Uterus (tissue), 2 donors: Measurements from ENCODE around the gene CLCN5.

Source experiments
- POLR2A ChIP-seq, 2 donors: fragments of 450-650 bp; IDR thresholded peaks; one replicate each; pipeline ENCODE4 v1.6.1; 2016; ENCODE audit warnings: antibody characterized with exemption in 2 of 2, mild to moderate bottlenecking in 1 of 2, moderate library complexity in 1 of 2
- TF ChIP-seq, protein P1 (sequence below), 4 experiments: fragments of 200-600 bp in 2 of 4; fragments of 450-650 bp in 2 of 4; sonication (generic) in 2 of 4; IDR thresholded peaks; one replicate each; pipeline ENCODE4 v1.5.1; 2016 to 2019; ENCODE audit warnings: antibody characterized with exemption in 4 of 4, mild to moderate bottlenecking in 2 of 4, moderate library complexity in 1 of 4

DNA sequence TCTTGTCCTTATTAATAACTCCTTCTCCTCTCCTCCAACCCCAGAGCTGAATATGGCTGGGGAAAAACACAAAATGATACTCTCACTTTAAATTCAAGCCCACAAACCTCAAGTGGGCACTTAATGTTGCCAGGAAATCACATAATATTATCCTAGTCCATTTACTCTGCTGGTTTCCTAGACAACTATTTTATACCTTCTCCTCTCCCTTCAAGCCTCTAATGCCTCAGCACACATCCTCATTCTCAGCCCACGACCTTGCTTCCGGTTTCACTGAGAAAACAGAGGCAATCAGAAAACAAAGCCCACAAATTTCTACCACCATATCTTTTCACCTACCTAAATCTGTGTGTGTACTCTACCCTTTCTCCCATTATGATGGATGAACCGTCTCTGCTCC, 12.1 kb upstream of the CLCN5 start:
- TF ChIP-seq, protein P1, sequence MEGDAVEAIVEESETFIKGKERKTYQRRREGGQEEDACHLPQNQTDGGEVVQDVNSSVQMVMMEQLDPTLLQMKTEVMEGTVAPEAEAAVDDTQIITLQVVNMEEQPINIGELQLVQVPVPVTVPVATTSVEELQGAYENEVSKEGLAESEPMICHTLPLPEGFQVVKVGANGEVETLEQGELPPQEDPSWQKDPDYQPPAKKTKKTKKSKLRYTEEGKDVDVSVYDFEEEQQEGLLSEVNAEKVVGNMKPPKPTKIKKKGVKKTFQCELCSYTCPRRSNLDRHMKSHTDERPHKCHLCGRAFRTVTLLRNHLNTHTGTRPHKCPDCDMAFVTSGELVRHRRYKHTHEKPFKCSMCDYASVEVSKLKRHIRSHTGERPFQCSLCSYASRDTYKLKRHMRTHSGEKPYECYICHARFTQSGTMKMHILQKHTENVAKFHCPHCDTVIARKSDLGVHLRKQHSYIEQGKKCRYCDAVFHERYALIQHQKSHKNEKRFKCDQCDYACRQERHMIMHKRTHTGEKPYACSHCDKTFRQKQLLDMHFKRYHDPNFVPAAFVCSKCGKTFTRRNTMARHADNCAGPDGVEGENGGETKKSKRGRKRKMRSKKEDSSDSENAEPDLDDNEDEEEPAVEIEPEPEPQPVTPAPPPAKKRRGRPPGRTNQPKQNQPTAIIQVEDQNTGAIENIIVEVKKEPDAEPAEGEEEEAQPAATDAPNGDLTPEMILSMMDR (IDR thresholded peaks at IDR 0.05) = no peak
- TF ChIP-seq POLR2A (IDR thresholded peaks at IDR 0.05) = no peak
